ENCODE results near the gene C1orf52. TPM values are rescaled to one million over a fixed set of nuclear protein-coding genes. Genes with fewer than 3 reads are reported as not detected.

The C1orf52 gene
- 19.2 to 22.4 TPM (median 19.5 TPM) in 5 replicates for total RNA-seq (2022; extraction: Qiagen RNA extraction; ENCODE audit: low read depth)

GRCh38 chr1:85259118-85259911 lies at the start of gene C1orf52:
Gene C1orf52, minus strand, starts transcription at chr1:85259662. Its CDS starts 29 bp downstream, at chr1:85259633.

GRCh38 chr1:85276215-85276977 lies 16.9 kb upstream of the C1orf52 start, which contains the start of gene BCL10:
Gene BCL10, minus strand, starts transcription at chr1:85276632. Its CDS starts 280 bp downstream, at chr1:85276352.

GRCh38 chr1:85200463-85201339 lies 58.8 kb downstream of the C1orf52 start, which contains the start of gene SYDE2:
Gene SYDE2, minus strand, starts transcription at chr1:85201016. Its CDS starts 20 bp downstream, at chr1:85200996.

Other genes starting within 250 kb of the C1orf52 start
- gene MCOLN3, start 211.2 kb downstream of the C1orf52 start, total RNA-seq (2022; extraction: Qiagen RNA extraction; ENCODE audit: low read depth) = 2.9 to 4.7 TPM (median 3.6 TPM) in 5 replicates
- 0.61 to 1.1 TPM (median 0.91 TPM) in 5 replicates for gene SYDE2, start 58.6 kb downstream of the C1orf52 start, total RNA-seq (2022; extraction: Qiagen RNA extraction; ENCODE audit: low read depth)
- gene BCL10, start 17.0 kb upstream of the C1orf52 start, total RNA-seq (2022; extraction: Qiagen RNA extraction; ENCODE audit: low read depth) = 14.1 to 17.5 TPM (median 17.3 TPM) in 5 replicates
- 6.2 to 8.1 TPM (median 7.0 TPM) in 5 replicates for gene DDAH1, start 205.5 kb upstream of the C1orf52 start, total RNA-seq (2022; extraction: Qiagen RNA extraction; ENCODE audit: low read depth)

All from A549 treated with GW870086 at 1 μM for 4 hours (cell line).